ENCODE data around the gene TTLL10. TPM values are rescaled to one million over a fixed set of nuclear protein-coding genes. Genes with fewer than 3 reads are reported as not detected.

Gene TTLL10
- total and polyA plus RNA-seq, 2 of the 4 experiments (the other 2 are of a cell fraction), result not detected

DNA sequence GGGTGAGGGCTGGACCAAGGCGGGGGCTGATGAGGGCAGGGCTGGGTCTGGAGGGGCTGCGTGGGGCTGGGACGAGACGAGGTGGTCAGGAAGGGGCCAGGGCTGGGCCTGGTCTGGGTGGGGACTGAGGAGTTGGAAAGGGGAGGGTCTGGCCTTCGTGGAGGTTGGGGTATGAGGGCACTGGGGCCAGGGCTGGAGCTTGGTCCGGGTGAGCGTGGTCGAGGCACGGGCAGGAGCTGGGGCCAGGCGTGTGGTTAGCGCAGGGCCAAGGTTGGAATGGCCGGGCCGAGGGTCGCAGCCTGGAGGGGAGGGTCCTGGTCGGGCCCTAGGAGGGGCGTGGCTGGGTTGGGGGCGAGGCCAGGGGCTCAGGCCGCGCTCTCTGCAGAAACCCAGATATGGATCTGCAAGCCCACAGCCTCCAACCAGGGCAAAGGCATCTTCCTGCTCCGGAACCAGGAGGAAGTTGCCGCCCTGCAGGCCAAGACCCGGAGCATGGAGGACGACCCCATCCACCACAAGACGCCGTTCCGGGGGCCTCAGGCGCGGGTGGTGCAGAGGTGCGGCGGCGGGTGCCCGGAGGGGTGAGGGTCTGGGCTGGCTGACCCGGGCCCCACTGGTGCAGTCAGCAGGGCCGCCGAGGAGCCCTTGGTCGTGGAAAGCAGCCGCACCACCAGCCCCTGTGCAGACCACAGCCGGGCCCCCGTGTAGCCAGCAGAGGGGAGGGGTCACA lies 9.0 kb downstream of the TTLL10 start:
- Histone ChIP-seq H3K9me3 (ENCODE audit: control insufficient read depth, insufficient read depth, low read length) (no peaks in the 10 kb centered on the region), H3K23ac (ENCODE audit: low read depth, low read length) (no peak overlapping the region), H3K79me1 (ENCODE audit: low read depth in 1 of 2, low read length in 2 of 2) (no peaks in the 10 kb centered on the region), H3K4ac (ENCODE audit: low read depth, low read length) (no peak overlapping the region), H3K4me2 (ENCODE audit: low read depth, low read length) (no peak overlapping the region), H3K18ac (ENCODE audit: low read depth, low read length) (no peak overlapping the region), H2BK120ac (ENCODE audit: low read depth, low read length) (no peak overlapping the region), H3K4me1 (ENCODE audit: control insufficient read depth, insufficient read depth, low read length) (no peaks in the 10 kb centered on the region), H3K56ac (ENCODE audit: extremely low read depth, insufficient read depth, low read length) (no peak overlapping the region), H3K9me1 (ENCODE audit: insufficient read depth, low read length) (no peaks in the 10 kb centered on the region), H3K9ac (ENCODE audit: low read depth, low read length) (no peak overlapping the region), H2BK15ac (ENCODE audit: low read depth, low read length) (no peak overlapping the region), H3K36me3 (ENCODE audit: control insufficient read depth, insufficient read depth, low read length) (no peaks in the 10 kb centered on the region), H3K14ac (replicated peaks; ENCODE audit: low read depth, low read length) (no peak overlapping the region), H3K27ac (ENCODE audit: insufficient read depth, low read length) (no peak overlapping the region), H2AK9ac (replicated peaks; ENCODE audit: low read depth, low read length, poor library complexity) (no peak overlapping the region), H4K91ac (ENCODE audit: insufficient read depth, low read depth, low read length) (no peak overlapping the region), H2AFZ (replicated peaks; ENCODE audit: low read length, poor library complexity) (no peak overlapping the region), H4K20me1 (ENCODE audit: insufficient read depth, low read length) (no peaks in the 10 kb centered on the region), H3K27me3 (ENCODE audit: control insufficient read depth, insufficient read depth, low read length) (peaks cover 7% of the 10 kb centered on the region; the same call in 1 of the 2 replicates), H2BK20ac (ENCODE audit: low read depth, low read length) (no peak overlapping the region), H2AK5ac (ENCODE audit: low read depth, low read length) (no peak overlapping the region), H3K4me3 (ENCODE audit: insufficient read depth, low read depth, low read length) (no peak overlapping the region), H4K8ac (ENCODE audit: low read depth in 2 of 2, low read length in 2 of 2) (no peak overlapping the region), H2BK5ac (ENCODE audit: low read depth, low read length, poor library complexity, severe bottlenecking) (no peak overlapping the region), H4K5ac (ENCODE audit: low read depth, low read length) (no peak overlapping the region)
- intact Hi-C loops (cut with micrococcal nuclease) (no loop called here), in situ Hi-C loops (cut with MboI; ENCODE audit: low sequenced_read_pairs) (no loop called here), dilution Hi-C loops (cut with HindIII; ENCODE audit: low sequenced_read_pairs, unreplicated experiment) (no loop called here)
- no TSS peak for BruUV-seq (replicated peaks)
- DNase-seq, result no peak
- ATAC-seq (ENCODE audit: low read depth), result no peak
- CTCF ChIA-PET, result no interaction called here
- TF ChIP-seq RFX5 (IDR thresholded peaks at IDR 0.05; ENCODE audit: low read depth, low read length) (no peak), MAZ (IDR thresholded peaks at IDR 0.05; ENCODE audit: borderline replicate concordance, low read depth, low read length) (no peak), SMC3 (IDR thresholded peaks at IDR 0.05; ENCODE audit: low read depth, low read length) (no peak), CEBPB (IDR thresholded peaks at IDR 0.05; ENCODE audit: low read depth, low read length) (no peak), RCOR1 (IDR thresholded peaks at IDR 0.05; ENCODE audit: insufficient replicate concordance, low read length) (no peak), RAD21 (IDR thresholded peaks at IDR 0.05; ENCODE audit: low read length) (no peak), MAFK (IDR thresholded peaks at IDR 0.05; ENCODE audit: low read depth, low read length) (no peak), FOS (IDR thresholded peaks at IDR 0.05; ENCODE audit: low read depth, low read length) (no peak), POLR2A (IDR thresholded peaks at IDR 0.05; ENCODE audit: low read depth, low read length) (no peak)
- TF ChIP-seq, protein P1, sequence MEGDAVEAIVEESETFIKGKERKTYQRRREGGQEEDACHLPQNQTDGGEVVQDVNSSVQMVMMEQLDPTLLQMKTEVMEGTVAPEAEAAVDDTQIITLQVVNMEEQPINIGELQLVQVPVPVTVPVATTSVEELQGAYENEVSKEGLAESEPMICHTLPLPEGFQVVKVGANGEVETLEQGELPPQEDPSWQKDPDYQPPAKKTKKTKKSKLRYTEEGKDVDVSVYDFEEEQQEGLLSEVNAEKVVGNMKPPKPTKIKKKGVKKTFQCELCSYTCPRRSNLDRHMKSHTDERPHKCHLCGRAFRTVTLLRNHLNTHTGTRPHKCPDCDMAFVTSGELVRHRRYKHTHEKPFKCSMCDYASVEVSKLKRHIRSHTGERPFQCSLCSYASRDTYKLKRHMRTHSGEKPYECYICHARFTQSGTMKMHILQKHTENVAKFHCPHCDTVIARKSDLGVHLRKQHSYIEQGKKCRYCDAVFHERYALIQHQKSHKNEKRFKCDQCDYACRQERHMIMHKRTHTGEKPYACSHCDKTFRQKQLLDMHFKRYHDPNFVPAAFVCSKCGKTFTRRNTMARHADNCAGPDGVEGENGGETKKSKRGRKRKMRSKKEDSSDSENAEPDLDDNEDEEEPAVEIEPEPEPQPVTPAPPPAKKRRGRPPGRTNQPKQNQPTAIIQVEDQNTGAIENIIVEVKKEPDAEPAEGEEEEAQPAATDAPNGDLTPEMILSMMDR (conservative IDR thresholded peaks at IDR 0.05; ENCODE audit: low read depth, low read length), result no peak
- TF ChIP-seq, protein P2, sequence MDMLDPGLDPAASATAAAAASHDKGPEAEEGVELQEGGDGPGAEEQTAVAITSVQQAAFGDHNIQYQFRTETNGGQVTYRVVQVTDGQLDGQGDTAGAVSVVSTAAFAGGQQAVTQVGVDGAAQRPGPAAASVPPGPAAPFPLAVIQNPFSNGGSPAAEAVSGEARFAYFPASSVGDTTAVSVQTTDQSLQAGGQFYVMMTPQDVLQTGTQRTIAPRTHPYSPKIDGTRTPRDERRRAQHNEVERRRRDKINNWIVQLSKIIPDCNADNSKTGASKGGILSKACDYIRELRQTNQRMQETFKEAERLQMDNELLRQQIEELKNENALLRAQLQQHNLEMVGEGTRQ (IDR thresholded peaks at IDR 0.05; ENCODE audit: low read depth, low read length), result no peak
- POLR2A ChIA-PET (ENCODE audit: unreplicated experiment), result no interaction called here
- 80% methylated on average over 20 of the region's 39 CpGs; no CpG with 5 or more reads in 1 of the 2 experiments for WGBS, 2 experiments (ENCODE audit: extremely low coverage in 2 of 2, insufficient read length in 1 of 2)
